Measurements from ENCODE around the gene KPNB1.

Gene KPNB1

GRCh38 chr17:47649153-47649971 is at the start of gene KPNB1:
KPNB1 (plus strand) TSS chr17:47649919; CDS start chr17:47650245, 326 bp downstream.
- peak; percentile 99 for DNase-seq

- DNase-seq, result no peak
Measured at GRCh38 chr17:47603830-47604597, 45.7 kb upstream of the KPNB1 start.

DNA sequence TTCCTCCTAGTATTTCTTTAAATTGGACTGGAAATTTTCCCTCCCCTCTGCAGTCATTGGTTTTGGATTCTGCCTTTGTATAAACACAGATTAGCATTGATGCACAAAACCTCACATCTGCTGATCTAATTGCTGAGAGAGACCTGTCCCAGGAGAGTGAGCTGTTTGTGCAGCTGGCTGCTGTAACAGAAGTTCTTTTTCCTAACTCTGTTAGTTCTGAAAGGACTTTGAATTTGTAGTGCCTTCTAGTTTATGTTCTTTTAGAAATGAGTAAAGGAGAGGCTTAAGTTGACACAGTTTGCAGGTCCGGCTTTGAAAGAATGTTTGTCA is 45.2 kb upstream of the KPNB1 start:
- peak; percentile 55 for DNase-seq

DNA sequence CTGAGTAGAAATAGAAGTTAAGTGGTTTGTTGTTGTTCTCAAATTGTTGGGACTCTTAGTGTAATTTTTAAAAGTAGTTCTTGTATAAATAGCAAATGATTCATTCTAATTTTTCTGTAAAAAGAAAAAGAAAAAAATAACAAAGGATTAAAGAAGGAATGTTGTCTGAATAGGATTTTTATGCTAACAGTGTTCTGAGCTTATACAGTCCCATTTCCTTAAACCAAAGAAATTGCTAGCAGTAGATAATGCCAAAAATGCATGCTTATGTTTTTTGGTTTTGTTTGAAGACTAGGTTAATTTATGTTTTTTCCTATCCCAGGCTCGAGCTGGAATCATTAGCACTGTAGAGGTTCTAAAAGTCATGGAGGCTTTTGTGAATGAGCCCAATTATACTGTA is 44.7 kb upstream of the KPNB1 start:
- no peak for DNase-seq

DNA sequence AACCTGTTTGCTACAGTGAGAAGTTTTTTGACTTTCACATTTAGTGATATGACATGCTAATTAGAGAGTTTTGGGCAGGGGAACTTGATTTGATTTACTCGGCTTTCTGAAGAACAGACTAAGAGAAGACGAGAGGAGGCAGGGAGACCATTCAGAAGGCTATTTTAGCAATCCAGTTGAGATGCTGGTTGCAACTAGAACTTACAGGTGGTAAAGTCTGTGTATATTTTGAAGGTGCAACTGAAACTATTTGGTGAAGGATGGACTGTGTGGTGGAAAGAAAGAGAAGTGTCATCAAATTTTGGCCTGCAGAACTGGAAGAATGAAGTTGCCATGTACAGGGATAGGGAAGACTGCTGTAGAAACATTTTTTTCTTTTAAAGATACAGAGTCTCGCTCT is 42.2 kb upstream of the KPNB1 start:
- DNase-seq, result no peak

GRCh38 chr17:47611372-47612350 is 38.1 kb upstream of the KPNB1 start:
- no peak for DNase-seq

GRCh38 chr17:47615766-47616424 is 33.8 kb upstream of the KPNB1 start:
- DNase-seq, result no peak

GRCh38 chr17:47618410-47618809 is 31.3 kb upstream of the KPNB1 start:
- no peak for DNase-seq

GRCh38 chr17:47620503-47621245 is 29.0 kb upstream of the KPNB1 start:
- no peak for DNase-seq

- DNase-seq, result no peak
Measured at GRCh38 chr17:47621293-47622179, 28.2 kb upstream of the KPNB1 start.

DNA sequence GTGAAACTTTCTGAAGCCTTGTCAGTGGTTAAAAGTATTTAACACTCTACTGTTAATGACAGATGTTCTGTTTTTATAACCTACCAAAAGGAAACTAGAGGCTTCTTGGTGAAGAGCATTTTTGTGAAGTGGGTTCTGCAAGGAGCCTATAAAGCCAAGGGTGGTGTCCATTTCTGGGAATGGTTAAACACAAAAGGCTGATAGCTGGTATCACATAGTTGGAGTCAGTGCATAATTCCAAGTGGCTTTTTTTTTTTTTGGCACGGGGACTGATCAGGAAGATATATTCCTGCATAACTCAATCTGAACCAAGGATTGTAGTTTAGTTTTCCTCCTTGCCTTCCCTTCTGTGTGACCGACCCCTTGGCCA is 27.6 kb upstream of the KPNB1 start:
- DNase-seq, result no peak

GRCh38 chr17:47624727-47625068 is 25.0 kb upstream of the KPNB1 start:
- no peak for DNase-seq

DNA sequence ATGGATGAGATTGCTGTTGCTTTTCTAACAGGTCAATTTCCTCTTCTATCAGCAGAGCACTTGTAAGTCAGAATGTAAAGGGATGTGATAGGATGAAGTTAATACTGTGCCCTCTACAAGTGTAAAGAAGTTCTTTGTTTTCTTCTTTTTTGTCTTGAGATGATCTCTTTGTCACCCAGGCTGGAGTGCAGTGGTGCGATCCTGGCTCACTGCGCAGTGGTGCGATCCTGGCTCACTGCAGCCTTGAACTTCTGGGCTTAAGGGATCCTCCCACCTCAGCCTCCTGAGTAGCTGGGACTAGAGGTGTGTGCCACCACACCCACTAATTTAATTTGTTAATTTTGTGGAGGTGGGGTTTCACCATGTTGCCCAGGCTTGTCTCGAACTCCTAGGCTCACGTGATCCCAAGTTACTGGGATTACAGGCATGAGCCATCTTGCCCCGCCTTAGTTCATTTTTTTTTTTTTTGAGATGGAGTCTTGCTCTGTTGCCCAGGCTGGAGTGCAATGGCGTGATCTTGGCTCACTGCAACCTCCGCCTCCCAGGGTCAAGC is 21.6 kb upstream of the KPNB1 start:
- no peak for DNase-seq

DNA sequence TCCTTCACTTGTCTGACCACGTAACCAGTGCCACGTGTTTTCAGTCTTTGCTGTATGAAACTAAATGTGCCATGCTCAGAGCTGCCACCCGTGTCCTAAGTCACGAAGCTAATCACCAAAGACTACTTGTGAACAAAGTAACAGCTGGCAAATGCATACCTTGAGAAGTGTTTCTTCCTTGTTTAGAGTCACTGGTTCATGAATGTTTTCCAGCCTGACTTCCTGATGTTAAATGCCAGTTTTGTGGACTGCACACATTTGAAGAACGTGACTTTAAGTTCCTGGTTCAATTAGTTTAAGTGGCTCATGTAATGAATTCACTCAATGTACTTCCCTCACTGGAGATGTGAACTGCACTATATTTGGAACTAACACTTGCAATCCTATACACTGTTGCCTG is 19.9 kb upstream of the KPNB1 start:
- no peak for DNase-seq

DNA sequence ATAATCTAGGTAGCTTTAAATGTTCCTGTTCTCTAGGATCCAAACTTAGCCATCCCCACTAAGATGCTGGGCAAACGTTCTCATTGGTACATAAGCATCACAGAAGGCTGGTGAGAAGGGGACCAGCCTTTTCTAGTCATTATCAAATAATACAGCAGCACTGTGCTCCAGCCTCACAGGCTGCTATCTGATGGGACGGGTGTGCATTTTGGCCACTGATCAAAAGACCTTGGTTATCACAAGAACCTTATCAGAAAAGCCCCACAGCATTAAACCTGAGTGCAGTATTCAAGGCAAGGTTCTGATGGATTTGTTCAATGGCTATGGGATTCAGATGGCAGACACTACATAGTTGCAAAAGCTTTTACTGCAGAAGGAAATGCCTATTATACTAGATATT is 19.1 kb upstream of the KPNB1 start:
- no peak for DNase-seq

DNA sequence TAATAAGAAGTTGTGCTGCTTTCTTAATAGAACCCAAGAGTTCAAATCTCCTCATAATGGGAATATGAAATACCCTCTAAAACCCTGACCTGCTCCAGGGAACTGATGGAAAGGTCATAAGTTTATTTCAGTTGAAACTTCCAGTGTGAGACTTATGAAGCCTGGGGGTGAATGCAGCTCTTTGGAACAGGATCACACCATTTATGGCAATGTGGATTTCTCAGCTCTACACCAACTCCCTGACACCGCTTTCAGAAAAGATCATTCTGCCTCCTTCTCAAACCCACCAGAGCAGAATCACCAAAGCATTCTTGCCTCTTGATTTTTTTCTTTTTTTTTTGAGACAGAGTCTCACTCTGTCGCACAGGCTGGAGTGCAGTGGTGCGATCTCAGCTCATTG is 16.7 kb upstream of the KPNB1 start:
- DNase-seq, result no peak

- no peak for DNase-seq
Measured at GRCh38 chr17:47633996-47634395, 15.7 kb upstream of the KPNB1 start.

DNA sequence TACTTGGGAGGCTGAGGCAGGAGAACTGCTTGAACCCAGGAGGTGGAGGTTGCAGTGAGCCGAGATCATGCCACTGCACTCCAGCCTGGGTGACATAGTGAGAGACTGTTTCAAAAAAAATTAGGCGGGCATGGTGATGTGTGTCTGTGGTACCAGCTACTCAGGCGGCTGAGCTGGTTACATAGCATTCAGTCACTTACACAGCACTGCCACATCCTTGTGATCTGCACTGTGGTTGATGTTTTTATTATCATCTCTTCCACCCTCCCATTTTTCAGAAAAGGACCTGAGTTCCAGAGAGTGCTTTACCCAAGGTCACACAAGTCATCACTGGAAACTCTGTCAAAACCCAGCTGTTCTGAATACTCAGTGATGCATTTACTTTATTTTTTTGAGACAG is 14.8 kb upstream of the KPNB1 start:
- DNase-seq, result no peak

DNA sequence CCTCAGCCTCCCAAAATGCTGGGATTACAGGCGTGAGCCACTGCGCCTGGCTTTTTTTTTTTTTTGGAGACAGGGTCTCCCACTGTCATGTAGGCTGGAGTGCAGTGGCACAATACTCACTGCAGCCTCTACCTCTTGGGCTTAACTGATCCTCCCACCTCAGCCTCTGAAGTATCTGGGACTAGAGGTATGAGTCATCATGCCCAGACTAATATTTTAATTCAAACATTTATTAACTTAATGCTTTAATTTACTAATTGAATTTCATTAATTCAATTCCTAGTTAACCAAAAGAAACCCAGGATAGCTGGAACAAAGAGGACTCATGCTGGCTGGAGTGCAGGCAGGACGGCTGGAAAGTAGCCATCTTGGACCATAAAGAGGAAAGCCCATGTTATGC is 14.0 kb upstream of the KPNB1 start:
- no peak for DNase-seq

DNA sequence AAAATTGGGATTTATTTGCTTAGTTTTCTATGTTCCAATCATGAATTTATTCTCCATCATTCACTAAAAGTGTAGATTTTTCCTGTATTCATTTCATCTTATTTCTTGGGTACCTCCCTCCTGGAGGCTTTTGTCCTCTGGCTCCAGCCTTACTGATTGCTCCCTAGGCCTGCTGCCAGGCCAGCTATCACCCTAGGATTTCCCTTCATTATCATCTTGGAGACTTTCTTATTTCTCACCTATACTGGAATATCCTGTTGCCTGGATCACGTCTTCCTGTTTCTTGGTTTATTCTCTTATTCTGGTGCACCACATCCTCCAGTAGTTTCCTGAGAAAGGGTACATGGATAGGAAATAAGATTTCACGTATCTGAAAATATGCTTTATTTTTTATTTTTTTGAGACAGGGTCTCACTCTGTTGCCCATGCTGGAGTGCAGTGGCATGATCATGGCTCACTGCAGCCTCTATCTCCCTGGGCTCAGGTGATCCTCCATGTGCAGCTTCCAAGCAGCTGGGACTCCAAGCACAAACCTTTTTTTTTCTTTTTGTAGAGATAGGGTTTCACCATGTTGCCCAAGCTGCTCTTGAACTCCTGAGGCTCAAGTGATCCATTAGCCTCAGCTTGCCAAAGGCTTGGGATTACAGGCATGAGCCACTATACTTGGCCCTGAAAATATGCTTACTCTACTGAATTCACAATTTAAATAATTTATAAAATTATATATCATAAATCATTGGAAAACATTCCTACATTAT is 13.3 kb upstream of the KPNB1 start:
- DNase-seq, result no peak

All from DMS79 (cell line).